Measurements from ENCODE around the gene WWP2.

DNA sequence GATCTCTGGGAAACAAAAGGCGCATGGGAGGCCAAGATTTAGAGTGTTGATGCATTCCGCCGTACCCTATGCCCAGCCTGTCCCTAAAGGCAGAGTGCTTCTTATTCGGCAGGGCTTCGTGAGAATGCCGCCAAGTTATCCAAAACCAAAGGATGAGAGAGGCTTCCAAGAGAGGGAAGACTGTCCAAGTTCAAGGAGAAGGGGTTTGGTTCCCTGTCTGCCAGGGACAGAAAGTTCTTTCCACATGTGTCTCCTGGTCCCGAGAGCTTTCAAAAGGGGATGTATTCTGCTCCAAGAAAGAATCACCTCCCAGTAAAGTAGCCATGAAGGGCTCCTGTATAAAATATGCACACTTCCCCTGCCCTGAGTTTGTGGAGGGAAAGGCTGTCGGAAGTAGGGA, 146.9 kb downstream of the WWP2 start:
- TF ChIP-seq, protein P1, sequence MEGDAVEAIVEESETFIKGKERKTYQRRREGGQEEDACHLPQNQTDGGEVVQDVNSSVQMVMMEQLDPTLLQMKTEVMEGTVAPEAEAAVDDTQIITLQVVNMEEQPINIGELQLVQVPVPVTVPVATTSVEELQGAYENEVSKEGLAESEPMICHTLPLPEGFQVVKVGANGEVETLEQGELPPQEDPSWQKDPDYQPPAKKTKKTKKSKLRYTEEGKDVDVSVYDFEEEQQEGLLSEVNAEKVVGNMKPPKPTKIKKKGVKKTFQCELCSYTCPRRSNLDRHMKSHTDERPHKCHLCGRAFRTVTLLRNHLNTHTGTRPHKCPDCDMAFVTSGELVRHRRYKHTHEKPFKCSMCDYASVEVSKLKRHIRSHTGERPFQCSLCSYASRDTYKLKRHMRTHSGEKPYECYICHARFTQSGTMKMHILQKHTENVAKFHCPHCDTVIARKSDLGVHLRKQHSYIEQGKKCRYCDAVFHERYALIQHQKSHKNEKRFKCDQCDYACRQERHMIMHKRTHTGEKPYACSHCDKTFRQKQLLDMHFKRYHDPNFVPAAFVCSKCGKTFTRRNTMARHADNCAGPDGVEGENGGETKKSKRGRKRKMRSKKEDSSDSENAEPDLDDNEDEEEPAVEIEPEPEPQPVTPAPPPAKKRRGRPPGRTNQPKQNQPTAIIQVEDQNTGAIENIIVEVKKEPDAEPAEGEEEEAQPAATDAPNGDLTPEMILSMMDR (IDR thresholded peaks at IDR 0.05), result no peak
- no peak for TF ChIP-seq EZH2 (IDR thresholded peaks at IDR 0.05)
